VCaP (cell line): ENCODE data around the gene CASTOR1.

Source experiments
- H3K27ac ChIP-seq: fragments of 450-650 bp; 2 replicates; pipeline ENCODE4 v1.5.1; 2017
- TF ChIP-seq, protein P1 (sequence below): fragments of 450-650 bp; conservative IDR thresholded peaks from 2 replicates; pipeline ENCODE4 v1.5.1; 2017; ENCODE audit warnings: mild to moderate bottlenecking, moderate library complexity

Gene CASTOR1

GRCh38 chr22:30279046-30279788 lies 10.1 kb downstream of the CASTOR1 start:
- TF ChIP-seq, protein P1, sequence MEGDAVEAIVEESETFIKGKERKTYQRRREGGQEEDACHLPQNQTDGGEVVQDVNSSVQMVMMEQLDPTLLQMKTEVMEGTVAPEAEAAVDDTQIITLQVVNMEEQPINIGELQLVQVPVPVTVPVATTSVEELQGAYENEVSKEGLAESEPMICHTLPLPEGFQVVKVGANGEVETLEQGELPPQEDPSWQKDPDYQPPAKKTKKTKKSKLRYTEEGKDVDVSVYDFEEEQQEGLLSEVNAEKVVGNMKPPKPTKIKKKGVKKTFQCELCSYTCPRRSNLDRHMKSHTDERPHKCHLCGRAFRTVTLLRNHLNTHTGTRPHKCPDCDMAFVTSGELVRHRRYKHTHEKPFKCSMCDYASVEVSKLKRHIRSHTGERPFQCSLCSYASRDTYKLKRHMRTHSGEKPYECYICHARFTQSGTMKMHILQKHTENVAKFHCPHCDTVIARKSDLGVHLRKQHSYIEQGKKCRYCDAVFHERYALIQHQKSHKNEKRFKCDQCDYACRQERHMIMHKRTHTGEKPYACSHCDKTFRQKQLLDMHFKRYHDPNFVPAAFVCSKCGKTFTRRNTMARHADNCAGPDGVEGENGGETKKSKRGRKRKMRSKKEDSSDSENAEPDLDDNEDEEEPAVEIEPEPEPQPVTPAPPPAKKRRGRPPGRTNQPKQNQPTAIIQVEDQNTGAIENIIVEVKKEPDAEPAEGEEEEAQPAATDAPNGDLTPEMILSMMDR = no peak
- H3K27ac ChIP-seq = no peak overlapping the region

GRCh38 chr22:30277547-30278344 lies 11.6 kb downstream of the CASTOR1 start:
- H3K27ac ChIP-seq = no peak overlapping the region
- TF ChIP-seq, protein P1 = no peak

DNA sequence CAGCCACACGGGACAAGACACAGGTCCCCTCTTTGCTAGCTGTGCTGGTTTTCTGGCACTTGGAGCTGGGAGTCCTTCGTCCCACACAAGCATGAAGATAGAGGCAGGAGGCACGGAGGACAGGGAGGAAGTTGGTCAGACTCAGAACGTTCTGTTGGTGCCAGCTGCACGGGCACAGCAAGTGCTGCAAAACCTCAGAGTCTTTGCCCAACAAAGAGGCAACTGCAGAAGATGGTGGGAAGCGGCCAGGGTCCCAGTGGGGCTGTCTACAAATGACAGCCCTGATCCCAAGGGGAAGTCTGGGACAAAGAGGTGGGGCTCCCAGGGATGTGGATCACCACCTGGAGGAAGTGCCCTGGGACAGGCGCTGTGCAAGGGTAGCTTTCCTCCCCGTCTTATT lies 13.3 kb downstream of the CASTOR1 start:
- no peak overlapping the region for H3K27ac ChIP-seq
- TF ChIP-seq, protein P1 = no peak

DNA sequence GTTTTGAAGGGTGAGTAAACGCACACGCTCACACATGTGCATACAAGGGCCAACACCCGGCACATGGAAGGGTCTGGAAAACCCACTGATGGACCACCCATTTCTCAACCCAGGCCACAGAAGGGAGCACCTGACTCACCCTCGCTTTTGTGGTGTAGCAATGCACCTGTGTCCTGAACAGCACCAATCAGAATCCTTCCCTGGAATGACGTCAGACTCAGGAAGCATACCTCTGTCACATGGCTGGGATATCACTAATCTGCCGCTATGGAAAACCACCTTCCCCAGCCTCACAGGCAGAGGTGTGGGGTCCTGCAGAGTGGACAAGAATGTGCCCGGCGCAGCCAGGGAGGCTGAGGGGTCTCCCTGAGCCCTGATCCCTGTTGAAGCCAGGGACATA lies 13.7 kb downstream of the CASTOR1 start:
- H3K27ac ChIP-seq = no peak overlapping the region
- TF ChIP-seq, protein P1 = no peak

DNA sequence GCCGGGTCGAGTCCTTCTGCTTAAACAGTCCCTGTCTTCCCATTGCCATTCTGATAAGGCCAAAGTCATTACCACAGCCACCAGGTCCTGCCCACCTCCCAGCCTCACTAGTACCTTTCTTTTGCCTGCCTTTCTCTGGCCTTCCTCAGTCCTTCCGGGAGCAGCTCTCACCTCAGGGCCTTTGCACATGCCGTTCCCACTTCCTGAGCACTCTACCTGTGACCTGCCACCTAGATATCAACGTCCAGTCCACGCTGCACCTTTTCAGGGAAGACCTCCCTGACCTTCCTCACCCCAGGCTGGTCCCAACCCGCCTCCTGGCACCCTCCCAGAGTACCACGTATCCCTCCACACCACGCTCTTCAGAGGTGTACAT lies 14.9 kb downstream of the CASTOR1 start:
- TF ChIP-seq, protein P1 = no peak
- H3K27ac ChIP-seq = no peak overlapping the region

GRCh38 chr22:30273711-30274436 lies 15.4 kb downstream of the CASTOR1 start:
- TF ChIP-seq, protein P1 = no peak
- no peak overlapping the region for H3K27ac ChIP-seq
